HepG2 (cell line): ENCODE data around the gene SLC29A2. TPM values are rescaled to one million over a fixed set of nuclear protein-coding genes. Genes with fewer than 3 reads are reported as not detected.

Source experiments
- CEBPB ChIP-seq: IDR thresholded peaks from 2 replicates; pipeline ENCODE4 v1.6.1; 2011; ENCODE audit warnings: low read depth, low read length, improper control_type of control experiment, borderline replicate concordance
- CHD2 ChIP-seq: IDR thresholded peaks from 2 replicates; pipeline ENCODE4 v1.6.1; 2011; ENCODE audit warnings: low read depth, low read length, improper control_type of control experiment
- ERF ChIP-seq: IDR thresholded peaks from 2 replicates; pipeline ENCODE4 v1.6.1; 2018; ENCODE audit warnings: missing biosample characterization, missing genetic modification reagents
- GTF2F1 ChIP-seq: fragments of 150-350 bp; IDR thresholded peaks from 2 replicates; pipeline ENCODE4 v1.6.1; 2014; ENCODE audit warnings: low read length
- HDAC2 ChIP-seq: sonication (generic); formaldehyde crosslinking; IDR thresholded peaks from 2 replicates; pipeline ENCODE4 v1.4.0; 2020; ENCODE audit warnings: missing genetic modification reagents
- LBX2 ChIP-seq: sonication (generic); formaldehyde crosslinking; IDR thresholded peaks from 2 replicates; pipeline ENCODE4 v1.5.0; 2020; ENCODE audit warnings: missing genetic modification reagents, mild to moderate bottlenecking, borderline replicate concordance
- NFATC3 ChIP-seq: sonication (generic); formaldehyde crosslinking; IDR thresholded peaks from 2 replicates; pipeline ENCODE4 v1.5.1; 2020; ENCODE audit warnings: mild to moderate bottlenecking, missing genetic modification reagents
- NRL ChIP-seq: sonication (generic); formaldehyde crosslinking; IDR thresholded peaks from 2 replicates; pipeline ENCODE4 v1.5.0; 2020; ENCODE audit warnings: missing genetic modification reagents, mild to moderate bottlenecking, moderate library complexity, borderline replicate concordance
- PHF20 ChIP-seq: sonication (generic); formaldehyde crosslinking; IDR thresholded peaks from 2 replicates; pipeline ENCODE4 v1.5.0; 2020; ENCODE audit warnings: mild to moderate bottlenecking, missing genetic modification reagents
- PHF8 ChIP-seq: sonication (generic); formaldehyde crosslinking; IDR thresholded peaks from 2 replicates; pipeline ENCODE4 v1.5.0; 2020; ENCODE audit warnings: missing genetic modification reagents
- POLR2AphosphoS5 ChIP-seq: IDR thresholded peaks from 2 replicates; pipeline ENCODE4 v1.6.1; 2012; ENCODE audit warnings: low read depth, low read length
- PPARG ChIP-seq: conservative IDR thresholded peaks from 2 replicates; pipeline ENCODE4 v1.6.1; 2016; ENCODE audit warnings: missing biosample characterization, missing genetic modification reagents
- SIX4 ChIP-seq: sonication (generic); formaldehyde crosslinking; IDR thresholded peaks from 2 replicates; pipeline ENCODE4 v1.4.0; 2020; ENCODE audit warnings: missing genetic modification reagents
- TAF1 ChIP-seq: sonication (generic); formaldehyde crosslinking; IDR thresholded peaks from 2 replicates; pipeline ENCODE4 v1.4.0; 2020; ENCODE audit warnings: missing genetic modification reagents
- TBX3 ChIP-seq: fragments of 450-650 bp; IDR thresholded peaks from 2 replicates; pipeline ENCODE4 v1.6.1; 2017; ENCODE audit warnings: antibody characterized with exemption, mild to moderate bottlenecking, inconsistent platforms, borderline replicate concordance
- TERF1 ChIP-seq: sonication (generic); formaldehyde crosslinking; IDR thresholded peaks from 2 replicates; pipeline ENCODE4 v1.8.0; 2022; ENCODE audit warnings: mild to moderate bottlenecking, missing genetic modification reagents, moderate library complexity
- TP53 ChIP-seq: sonication (generic); formaldehyde crosslinking; conservative IDR thresholded peaks from 2 replicates; pipeline ENCODE4 v1.4.0; 2020; ENCODE audit warnings: missing genetic modification reagents
- TRIM24 ChIP-seq: sonication (generic); formaldehyde crosslinking; IDR thresholded peaks from 2 replicates; pipeline ENCODE4 v1.8.0; 2022; ENCODE audit warnings: mild to moderate bottlenecking, missing genetic modification reagents
- YEATS4 ChIP-seq: sonication (generic); formaldehyde crosslinking; IDR thresholded peaks from 2 replicates; pipeline ENCODE4 v1.4.0; 2020; ENCODE audit warnings: missing genetic modification reagents, borderline replicate concordance
- ZBTB49 ChIP-seq: sonication (generic); formaldehyde crosslinking; IDR thresholded peaks from 2 replicates; pipeline ENCODE4 v1.4.0; 2020; ENCODE audit warnings: missing genetic modification reagents, borderline replicate concordance
- ZBTB7A ChIP-seq: sonication (generic); formaldehyde crosslinking; IDR thresholded peaks from 2 replicates; pipeline ENCODE4 v1.8.0; 2022; ENCODE audit warnings: mild to moderate bottlenecking, missing genetic modification reagents
- ZIK1 ChIP-seq: sonication (generic); formaldehyde crosslinking; IDR thresholded peaks from 2 replicates; pipeline ENCODE4 v1.5.0; 2020; ENCODE audit warnings: mild to moderate bottlenecking, low read depth, missing genetic modification reagents, borderline replicate concordance
- ZNF331 ChIP-seq: sonication (generic); formaldehyde crosslinking; IDR thresholded peaks from 2 replicates; pipeline ENCODE4 v1.4.0; 2020; ENCODE audit warnings: missing genetic modification reagents
- ZNF34 ChIP-seq: sonication (generic); formaldehyde crosslinking; IDR thresholded peaks from 2 replicates; pipeline ENCODE4 v1.4.0; 2020; ENCODE audit warnings: mild to moderate bottlenecking, missing genetic modification reagents, borderline replicate concordance
- ZNF496 ChIP-seq: sonication (generic); formaldehyde crosslinking; IDR thresholded peaks from 2 replicates; pipeline ENCODE4 v1.8.1; 2023; ENCODE audit warnings: mild to moderate bottlenecking, moderate library complexity, missing genetic modification reagents; ENCODE audit not compliant: insufficient replicate concordance
- ZNF549 ChIP-seq: sonication (generic); formaldehyde crosslinking; IDR thresholded peaks from 2 replicates; pipeline ENCODE4 v1.5.0; 2020; ENCODE audit warnings: missing genetic modification reagents
- ZNF580 ChIP-seq: IDR thresholded peaks from 2 replicates; pipeline ENCODE4 v1.6.1; 2016; ENCODE audit warnings: low read depth, borderline replicate concordance
- ZSCAN29 ChIP-seq: sonication (generic); formaldehyde crosslinking; conservative IDR thresholded peaks from 2 replicates; pipeline ENCODE4 v1.4.0; 2020; ENCODE audit warnings: mild to moderate bottlenecking, missing genetic modification reagents
- polyA plus RNA-seq, 8 experiments: library from polyadenylated mRNA; depleted of rRNA in 3 of 8; stranded (reverse) in 7 of 8; unstranded in 1 of 8; fragments of >200 nt; fragmentation: Illumina TruSeq in 4 of 8; extraction: Trizol in 4 of 8; gene quantifications; 2 replicates each; pipeline versions ENCODE4 v1.2.1 to v1.2.3, GENCODE V29; 2011 to 2016; ENCODE audit warnings: low read depth in 4 of 8, missing spikeins in 1 of 8, mixed read lengths in 1 of 8; ENCODE audit not compliant: insufficient read depth in 1 of 8
- total RNA-seq, 5 experiments: library from RNA; depleted of rRNA; stranded (reverse); fragments of >200 nt; fragmentation: Illumina TruSeq; extraction: Trizol; gene quantifications; 2 replicates each; pipeline ENCODE4 v1.2.3, GENCODE V29; 2016; ENCODE audit warnings: low read depth in 1 of 5

Gene SLC29A2
- total and polyA plus RNA-seq, 2 of the 13 experiments (the other 11 are each of a cell fraction or from before 2014, with no cell fraction given), result 0.63 to 0.66 TPM

GRCh38 chr11:66313321-66314185 lies 58.0 kb downstream of the SLC29A2 start (continued):
- TF ChIP-seq TP53 (no peak), ZNF549 (CRISPR knock-in tag) (no peak), ZBTB7A (peak; percentile 94), ERF (CRISPR knock-in tag) (0 out of 2 replicates have a peak, but pooled peaks have one; percentile 46), TAF1 (CRISPR knock-in tag) (peak; percentile 44; the same call in 1 of the 2 replicates), ZIK1 (CRISPR knock-in tag) (peak; percentile 43; the same call in 1 of the 2 replicates), POLR2AphosphoS5 (peak; percentile 81), NRL (CRISPR knock-in tag) (peak; percentile 30; the same call in 1 of the 2 replicates), TBX3 (no peak), ZNF34 (CRISPR knock-in tag) (no peak), ZSCAN29 (CRISPR knock-in tag) (no peak), TRIM24 (no peak), ZBTB49 (CRISPR knock-in tag) (no peak), PPARG (CRISPR knock-in tag) (0 out of 2 replicates have a peak, but pooled peaks have one; percentile 9), LBX2 (CRISPR knock-in tag) (no peak), PHF20 (peak; percentile 20; the same call in 1 of the 2 replicates), GTF2F1 (no peak), TERF1 (CRISPR knock-in tag) (0 out of 2 replicates have a peak, but pooled peaks have one; percentile 31), NFATC3 (no peak), ZNF496 (CRISPR knock-in tag) (no peak), PHF8 (peak; percentile 74), CHD2 (no peak), YEATS4 (no peak), ZNF331 (CRISPR knock-in tag) (peak; percentile 29; the same call in 1 of the 2 replicates), SIX4 (CRISPR knock-in tag) (no peak), ZNF580 (CRISPR knock-in tag) (no peak; the same call in 1 of the 2 replicates), HDAC2 (CRISPR knock-in tag) (peak; percentile 50; the same call in 1 of the 2 replicates), CEBPB (no peak)
